Prostate gland (tissue), 2 donors: ENCODE data around the gene KLHL29.

Experiments
- POLR2A ChIP-seq: fragments of 450-650 bp; IDR thresholded peaks from one replicate; pipeline ENCODE4 v1.6.1; 2016; ENCODE audit warnings: antibody characterized with exemption, mild to moderate bottlenecking
- POLR2AphosphoS5 ChIP-seq: sonication (generic); formaldehyde crosslinking; IDR thresholded peaks from one replicate; pipeline ENCODE4 v1.6.1; 2017; ENCODE audit warnings: antibody characterized with exemption
- TF ChIP-seq, protein P1 (sequence below), 4 experiments: fragments of 200-600 bp in 2 of 4; fragments of 450-650 bp in 2 of 4; sonication (generic) in 2 of 4; IDR thresholded peaks; 1 replicate in 3 of 4; 2 replicates in 1 of 4; pipeline ENCODE4 v1.5.1; 2016 to 2019; ENCODE audit warnings: antibody characterized with exemption in 4 of 4, mild to moderate bottlenecking in 2 of 4, moderate library complexity in 2 of 4

DNA sequence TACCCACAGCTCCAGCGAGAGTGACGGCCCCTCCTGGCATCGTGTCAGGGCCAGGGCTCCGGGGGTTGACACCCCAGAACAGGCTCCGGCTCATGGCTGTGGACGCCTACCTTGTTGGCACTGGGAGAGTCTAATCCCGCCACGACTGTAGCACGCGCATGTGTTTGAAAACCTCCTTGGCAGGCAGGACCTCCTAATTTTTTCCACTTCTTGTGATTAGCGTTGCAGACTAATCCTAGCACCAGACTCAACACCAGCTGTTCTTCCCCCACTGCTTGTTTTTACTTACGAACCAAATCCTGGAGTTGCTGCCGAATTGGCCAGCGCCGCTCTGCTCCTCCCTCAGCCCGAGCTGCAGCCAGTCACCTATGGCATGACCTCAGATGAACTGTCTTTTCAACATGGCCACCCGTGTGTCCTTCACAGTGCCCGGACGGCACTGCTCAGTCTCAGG lies 110.7 kb downstream of the KLHL29 start:
- TF ChIP-seq, protein P1, sequence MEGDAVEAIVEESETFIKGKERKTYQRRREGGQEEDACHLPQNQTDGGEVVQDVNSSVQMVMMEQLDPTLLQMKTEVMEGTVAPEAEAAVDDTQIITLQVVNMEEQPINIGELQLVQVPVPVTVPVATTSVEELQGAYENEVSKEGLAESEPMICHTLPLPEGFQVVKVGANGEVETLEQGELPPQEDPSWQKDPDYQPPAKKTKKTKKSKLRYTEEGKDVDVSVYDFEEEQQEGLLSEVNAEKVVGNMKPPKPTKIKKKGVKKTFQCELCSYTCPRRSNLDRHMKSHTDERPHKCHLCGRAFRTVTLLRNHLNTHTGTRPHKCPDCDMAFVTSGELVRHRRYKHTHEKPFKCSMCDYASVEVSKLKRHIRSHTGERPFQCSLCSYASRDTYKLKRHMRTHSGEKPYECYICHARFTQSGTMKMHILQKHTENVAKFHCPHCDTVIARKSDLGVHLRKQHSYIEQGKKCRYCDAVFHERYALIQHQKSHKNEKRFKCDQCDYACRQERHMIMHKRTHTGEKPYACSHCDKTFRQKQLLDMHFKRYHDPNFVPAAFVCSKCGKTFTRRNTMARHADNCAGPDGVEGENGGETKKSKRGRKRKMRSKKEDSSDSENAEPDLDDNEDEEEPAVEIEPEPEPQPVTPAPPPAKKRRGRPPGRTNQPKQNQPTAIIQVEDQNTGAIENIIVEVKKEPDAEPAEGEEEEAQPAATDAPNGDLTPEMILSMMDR (IDR thresholded peaks at IDR 0.05), result no peak
- no peak for TF ChIP-seq POLR2A
- TF ChIP-seq POLR2AphosphoS5, result no peak
